Measurements from ENCODE around the gene BHLHA15. TPM values are rescaled to one million over a fixed set of nuclear protein-coding genes. Genes with fewer than 3 reads are reported as not detected.

Gene BHLHA15
- total RNA-seq, 1 experiment from 2014 or later: not detected

- no peak for DNase-seq (ENCODE audit: low read depth)
- in situ Hi-C loops (cut with HindIII; ENCODE audit: low pct_unique_long_range_greater_than_20kb, low sequenced_read_pairs): no loop called here
These were observed 41.3 kb downstream of the BHLHA15 start for GRCh38 chr7:98252425-98253054.

- in situ Hi-C loops (cut with HindIII; ENCODE audit: low pct_unique_long_range_greater_than_20kb, low sequenced_read_pairs): no loop called here
- no peak for DNase-seq (ENCODE audit: low read depth)
These were observed 43.3 kb downstream of the BHLHA15 start for GRCh38 chr7:98254516-98254915.

- DNase-seq (ENCODE audit: low read depth): no peak
- in situ Hi-C loops (cut with HindIII; ENCODE audit: low pct_unique_long_range_greater_than_20kb, low sequenced_read_pairs): no loop called here
These were observed 43.8 kb downstream of the BHLHA15 start for GRCh38 chr7:98254951-98255610.

GRCh38 chr7:98256431-98256830, 45.2 kb downstream of the BHLHA15 start:
- in situ Hi-C loops (cut with HindIII; ENCODE audit: low pct_unique_long_range_greater_than_20kb, low sequenced_read_pairs): no loop called here
- no peak for DNase-seq (ENCODE audit: low read depth)

- no peak for DNase-seq (ENCODE audit: low read depth)
- in situ Hi-C loops (cut with HindIII; ENCODE audit: low pct_unique_long_range_greater_than_20kb, low sequenced_read_pairs): no loop called here
These were observed 46.5 kb downstream of the BHLHA15 start for GRCh38 chr7:98257701-98258100.

Other genes with a start within 250 kb of the BHLHA15 start
- gene OCM2, start 221.2 kb upstream of the BHLHA15 start, total RNA-seq (2014; rRNA removed; shearing (Covaris generic); ENCODE audit: low replicate concordance): not detected in 2 replicates
- 14.7 and 16.8 TPM in 2 replicates for gene LMTK2, start 104.6 kb upstream of the BHLHA15 start, total RNA-seq (2014; rRNA removed; shearing (Covaris generic); ENCODE audit: low replicate concordance)
- 1.6 and 7.7 TPM in 2 replicates for gene TECPR1, start 40.8 kb downstream of the BHLHA15 start, total RNA-seq (2014; rRNA removed; shearing (Covaris generic); ENCODE audit: low replicate concordance)
- gene BRI3, start 70.2 kb downstream of the BHLHA15 start, total RNA-seq (2014; rRNA removed; shearing (Covaris generic); ENCODE audit: low replicate concordance): 84.4 and 112 TPM in 2 replicates
- gene BAIAP2L1, start 189.7 kb downstream of the BHLHA15 start, total RNA-seq (2014; rRNA removed; shearing (Covaris generic); ENCODE audit: low replicate concordance): 14.5 and 21.4 TPM in 2 replicates